NCI-H1092 treated with DMSO at 0.1 percent for 48 hours (cell line): ENCODE measurements around the gene ABCA10.

Source experiments
- DNase-seq: peaks from one replicate; lab custom pipeline; 2025; lab: John Stamatoyannopoulos, UW

ABCA10 gene

DNA sequence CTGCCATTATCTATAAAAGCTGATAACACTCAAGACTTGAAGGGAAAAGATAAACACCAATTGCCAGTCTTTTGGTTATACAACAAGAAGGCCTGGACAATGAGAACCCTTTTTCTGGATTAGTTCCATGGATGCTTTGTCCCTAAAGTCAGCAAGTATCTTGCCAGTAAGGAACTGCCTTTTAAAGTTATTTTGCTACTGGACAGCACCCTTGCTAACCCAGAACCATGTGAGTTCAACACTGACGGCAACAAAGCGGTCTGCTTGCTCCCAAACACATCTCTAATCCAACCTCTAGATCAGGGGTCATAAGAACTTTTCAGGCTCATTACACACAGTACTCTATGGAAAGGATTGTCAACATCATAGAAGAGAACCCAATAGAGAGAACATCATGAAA is 61.7 kb downstream of the ABCA10 start:
- no peak for DNase-seq

DNA sequence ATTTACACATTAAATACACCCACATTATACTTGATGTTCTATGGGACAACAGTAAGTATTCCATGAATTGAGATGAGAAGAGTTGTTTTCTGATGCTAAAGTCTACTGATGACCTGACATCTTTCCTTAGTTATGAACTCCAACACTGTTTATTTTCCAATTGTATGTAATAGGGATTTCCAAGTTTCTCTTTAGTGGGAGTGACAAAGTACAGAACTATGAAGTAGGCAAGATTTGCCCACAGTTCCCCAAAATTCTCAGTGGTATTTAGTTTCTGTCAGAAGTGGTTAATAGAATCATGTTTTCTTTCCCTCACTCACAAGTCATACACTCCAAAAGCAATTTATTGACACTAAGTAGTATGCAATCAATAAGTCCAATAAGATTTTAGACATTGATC is 64.4 kb downstream of the ABCA10 start:
- no peak for DNase-seq

DNA sequence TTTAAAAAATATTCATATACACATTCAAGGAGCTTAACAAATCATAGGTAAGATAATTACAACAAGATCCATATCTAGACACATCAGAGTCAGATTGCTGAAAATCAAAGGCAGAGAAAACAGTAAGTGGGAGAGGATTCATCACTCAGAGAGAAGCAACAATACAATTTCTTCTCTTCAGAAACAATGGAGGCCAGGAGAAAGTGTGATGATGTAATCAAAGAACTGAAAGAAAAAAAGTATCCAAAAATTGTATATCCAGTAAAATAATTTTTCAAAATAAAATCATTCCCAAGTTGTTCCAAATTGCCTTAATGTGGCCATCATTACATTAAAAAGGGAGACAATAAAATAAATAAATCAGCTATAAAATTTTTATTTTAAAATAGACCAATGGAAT is 69.2 kb downstream of the ABCA10 start:
- DNase-seq, result no peak

DNA sequence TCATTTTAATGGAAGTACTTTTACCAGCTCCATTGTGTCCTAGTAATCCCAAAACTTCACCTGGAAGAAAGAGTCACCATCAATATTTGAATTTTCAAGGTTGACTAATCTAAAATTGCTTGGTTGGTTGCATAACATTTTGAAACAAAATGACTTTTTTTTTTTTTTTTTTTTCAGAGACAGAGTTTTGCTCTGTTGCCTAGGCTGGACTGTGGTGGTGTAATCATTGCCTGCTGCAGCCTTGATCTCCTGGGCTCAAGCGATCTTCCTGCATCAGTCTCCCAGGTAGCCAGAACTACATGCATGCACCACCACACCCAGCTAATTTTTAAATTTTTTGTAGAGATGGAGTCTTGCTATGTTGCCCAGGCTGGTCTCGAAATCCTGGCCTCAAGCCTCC is 74.4 kb downstream of the ABCA10 start:
- DNase-seq, result no peak

DNA sequence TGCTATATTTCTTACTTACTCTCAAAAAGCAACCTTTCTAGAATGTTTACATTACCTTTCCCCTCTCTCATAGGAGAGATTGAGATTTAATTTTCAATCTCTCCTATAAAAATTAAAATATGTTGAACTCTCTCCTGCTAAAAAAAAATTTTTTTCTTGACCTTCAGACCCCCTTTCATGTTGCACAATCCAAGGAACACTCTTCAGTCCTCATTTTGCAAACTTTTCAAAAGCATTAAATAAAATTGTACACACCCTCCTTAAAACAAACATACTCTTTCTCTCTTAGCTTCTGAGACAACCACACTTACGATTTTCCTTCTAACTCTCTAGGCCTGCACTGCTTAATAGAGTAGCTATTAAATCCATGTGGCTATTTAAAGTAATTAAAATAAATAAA is 78.3 kb downstream of the ABCA10 start:
- DNase-seq, result no peak

DNA sequence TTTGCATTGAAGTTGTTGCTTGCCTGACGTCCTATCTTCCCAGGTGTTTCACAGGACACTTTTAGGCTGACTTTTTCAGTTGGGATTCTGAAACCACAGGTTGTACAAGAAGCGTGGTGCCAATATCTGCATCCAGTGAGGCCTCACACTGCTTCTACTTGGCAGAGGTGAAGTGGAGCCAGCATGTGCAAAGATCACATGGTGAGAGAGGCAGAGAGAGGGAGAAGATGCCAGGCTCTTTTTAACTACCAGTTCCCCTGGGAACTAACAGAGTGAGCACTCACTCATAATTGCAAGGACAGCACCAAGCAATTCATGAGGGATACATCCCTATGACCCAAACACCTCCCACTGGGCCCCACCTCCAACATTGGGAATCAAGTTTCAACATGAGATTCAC is 81.2 kb downstream of the ABCA10 start:
- no peak for DNase-seq

DNA sequence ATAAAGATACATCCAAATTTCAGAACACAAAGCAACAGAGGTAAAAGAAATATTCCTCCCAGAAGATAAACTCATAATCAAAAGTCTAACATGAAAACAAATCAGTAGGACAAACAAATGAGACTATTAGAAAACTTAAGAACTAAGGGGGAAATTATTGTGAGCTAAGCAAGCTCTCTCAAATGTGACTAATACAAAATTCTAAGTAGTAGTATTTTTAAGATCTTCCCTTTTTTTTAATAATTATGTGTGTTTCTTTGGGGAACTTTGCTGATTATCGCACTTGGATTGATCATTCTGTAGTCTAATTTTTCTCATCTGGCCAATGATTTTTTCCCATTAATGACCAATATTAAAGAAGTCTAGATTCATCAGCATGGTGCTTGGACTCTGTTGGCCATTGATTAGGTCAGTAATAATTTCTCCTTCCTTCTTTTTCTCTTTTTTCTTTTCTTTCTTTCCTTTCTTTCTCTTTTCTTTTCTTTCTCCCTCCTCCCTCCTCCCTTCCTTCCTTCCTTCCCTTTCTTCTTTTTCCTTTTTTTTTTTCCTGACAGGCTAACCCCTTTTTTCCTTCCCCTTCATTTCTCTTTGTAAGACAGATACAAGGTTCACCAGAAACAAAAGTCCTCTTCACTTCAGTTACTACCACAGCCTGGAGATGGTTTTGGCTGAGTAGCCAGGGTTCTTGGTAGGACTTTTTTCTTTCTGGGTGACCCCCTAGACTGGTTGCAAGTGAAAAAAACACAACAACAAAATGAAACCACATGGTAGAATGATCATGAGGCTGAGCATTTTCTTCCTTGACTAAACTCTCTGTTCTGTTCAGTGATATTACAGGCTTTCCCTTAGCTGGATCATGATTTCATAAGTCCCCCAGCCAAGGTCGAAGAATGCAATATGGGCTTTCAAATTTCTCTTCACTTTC is 84.0 kb downstream of the ABCA10 start:
- no peak for DNase-seq

DNA sequence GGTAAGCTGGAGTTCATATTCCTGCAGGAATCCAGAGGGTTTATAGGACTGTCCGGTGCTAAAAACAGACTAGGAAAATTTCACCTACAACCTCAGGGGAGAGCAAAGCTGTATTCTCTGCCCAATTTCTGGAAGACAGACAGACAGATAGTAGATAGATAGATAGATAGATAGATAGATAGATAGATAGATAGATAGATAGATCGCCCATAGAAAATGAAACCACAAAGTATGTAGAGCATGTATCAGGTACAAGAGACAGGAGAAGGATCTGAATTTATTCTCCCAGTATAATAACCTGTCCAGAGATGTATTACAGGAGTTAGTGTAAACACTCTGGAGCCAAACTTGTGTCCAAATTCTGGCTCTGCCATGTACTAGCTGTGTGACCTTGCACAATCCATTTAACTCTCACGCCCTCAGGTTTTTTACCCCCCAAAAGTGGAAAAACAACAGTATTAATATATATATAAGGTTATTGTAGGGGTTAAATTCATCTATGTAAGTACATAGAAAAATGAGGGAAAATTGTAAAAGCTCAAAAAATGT is 84.9 kb downstream of the ABCA10 start:
- no peak for DNase-seq

DNA sequence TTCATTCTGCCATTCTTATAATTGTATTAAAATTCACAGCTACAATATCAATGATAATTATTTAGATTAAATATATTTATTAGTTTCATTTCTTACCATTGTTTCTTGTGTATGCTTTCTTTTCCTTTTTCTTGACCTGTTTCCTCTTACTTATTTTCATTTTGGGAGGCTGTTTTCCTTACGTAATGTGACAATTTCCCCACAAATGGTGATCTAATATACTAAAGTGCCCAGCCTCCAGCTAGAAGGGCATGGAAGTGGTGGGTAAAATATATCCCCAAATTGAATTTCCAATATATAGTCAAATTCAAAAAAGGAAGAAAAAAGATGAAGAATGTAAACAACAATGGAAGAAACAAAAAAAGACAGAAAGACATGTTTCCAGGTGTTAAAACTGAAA is 85.5 kb downstream of the ABCA10 start:
- DNase-seq, result no peak

DNA sequence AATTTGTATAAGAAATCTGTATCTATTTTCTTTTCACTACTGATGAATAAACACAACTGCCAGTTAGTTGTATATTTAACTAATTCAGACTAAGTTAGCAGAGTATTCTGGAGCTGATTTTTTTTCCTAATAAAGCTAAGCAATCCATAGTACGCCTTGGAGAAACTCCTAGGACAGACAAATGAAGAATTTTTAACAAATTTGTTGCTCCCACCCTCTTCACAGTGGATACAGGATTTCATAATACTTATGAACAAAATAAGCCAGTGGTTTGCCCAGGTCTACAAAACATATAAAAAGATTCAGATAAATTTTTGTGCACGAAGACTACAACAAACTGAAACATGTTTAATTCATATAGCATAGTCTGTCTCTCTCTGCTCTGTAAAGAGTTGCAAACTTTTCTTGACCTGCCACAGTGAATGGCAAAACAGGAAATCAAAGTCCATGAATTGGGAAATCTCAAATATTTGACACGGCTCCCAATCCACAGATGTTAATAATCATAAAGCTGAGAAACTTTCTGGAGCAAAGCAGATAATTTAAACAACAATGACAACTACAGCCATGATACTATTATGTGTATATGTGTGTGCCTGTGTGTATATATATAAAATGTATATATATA is 86.3 kb downstream of the ABCA10 start:
- DNase-seq, result no peak

DNA sequence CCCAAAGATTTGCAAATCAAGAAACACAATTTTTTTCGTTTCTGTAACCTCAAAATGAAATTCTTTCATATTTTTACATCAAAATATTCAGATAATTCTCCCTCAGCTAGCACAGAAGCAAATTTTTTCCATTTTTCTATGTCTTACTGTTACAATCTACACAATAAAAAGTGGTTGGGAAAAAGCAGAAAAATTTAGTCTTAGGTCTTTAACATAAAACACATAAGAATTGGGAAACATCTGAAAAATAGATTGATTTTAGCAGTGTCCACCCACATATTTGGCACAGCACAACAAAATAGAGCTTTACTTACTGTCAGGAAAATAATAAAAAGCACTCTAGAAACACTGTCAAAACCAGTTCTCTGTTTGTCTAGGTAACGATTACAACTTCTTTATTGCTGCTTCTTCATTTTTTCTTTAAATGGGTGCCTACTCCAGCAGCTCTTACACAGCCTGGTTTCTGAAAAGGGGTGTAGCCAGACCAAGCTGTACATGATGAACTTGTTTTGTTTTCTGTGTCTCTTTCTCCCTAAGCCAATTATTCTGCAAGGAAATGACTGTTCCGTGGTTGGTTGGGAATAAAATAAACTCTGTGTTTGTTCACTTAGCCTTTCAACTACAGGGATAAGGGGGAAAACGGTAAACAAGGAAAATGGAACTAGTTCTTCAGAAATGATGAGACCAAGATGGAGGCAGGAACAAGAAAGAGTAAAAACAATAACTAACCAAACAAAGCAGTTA is 87.0 kb downstream of the ABCA10 start, which contains the start of gene ABCA6:
TSS of gene ABCA6 (minus strand) at position 465 of the 744 bp plus-strand sequence. CDS start 1,192 bp downstream, outside the sequence.
- DNase-seq, result no peak

DNA sequence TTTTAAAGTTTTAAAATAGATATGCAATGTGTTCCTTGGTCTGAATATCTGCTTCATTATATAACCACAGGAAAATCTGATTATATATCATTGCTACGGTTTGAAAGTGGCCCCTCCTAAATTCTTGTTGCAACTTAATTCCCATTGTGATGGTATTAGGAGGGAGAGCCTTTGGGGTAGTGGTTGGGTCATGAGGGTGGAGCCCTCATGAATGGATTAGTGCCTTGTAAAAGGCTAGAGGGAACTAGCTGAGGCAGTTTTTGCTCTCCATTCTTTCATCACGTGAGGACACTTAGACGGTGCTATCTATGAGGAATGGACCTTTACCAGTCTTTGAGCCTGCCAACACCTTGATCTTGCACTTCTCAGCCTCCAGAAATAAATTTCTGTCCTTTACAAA is 94.5 kb downstream of the ABCA10 start:
- no peak for DNase-seq

DNA sequence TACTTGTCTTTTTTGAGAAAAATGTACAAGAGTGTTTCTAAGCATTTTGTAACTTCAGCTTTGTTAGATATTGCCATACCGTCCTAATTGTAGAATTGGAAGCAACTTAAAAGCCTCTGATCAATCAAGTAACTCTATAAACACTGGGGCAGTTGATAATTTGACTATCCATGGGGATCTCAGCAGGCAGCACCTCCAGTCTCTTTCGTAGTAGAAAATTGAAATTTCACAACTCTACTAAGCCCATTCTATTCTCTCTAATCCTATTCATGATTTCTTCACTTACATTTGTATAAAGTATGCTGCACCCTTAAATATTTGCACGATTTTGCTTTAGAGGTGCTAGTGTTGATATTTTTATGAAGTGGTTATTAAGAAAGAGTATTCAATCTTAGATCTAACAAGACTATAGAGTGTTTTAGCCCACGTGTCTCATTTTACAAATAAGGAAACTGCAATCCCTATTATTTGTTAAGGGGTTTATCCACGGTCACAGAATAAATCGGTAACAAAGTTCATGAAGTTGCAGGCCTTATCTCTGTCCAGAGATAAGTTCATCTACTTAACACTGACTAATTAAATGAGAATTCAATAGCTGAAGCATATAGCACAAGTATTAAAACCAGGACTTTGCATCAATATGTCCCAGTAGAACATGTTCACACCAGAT is 97.9 kb downstream of the ABCA10 start:
- no peak for DNase-seq

DNA sequence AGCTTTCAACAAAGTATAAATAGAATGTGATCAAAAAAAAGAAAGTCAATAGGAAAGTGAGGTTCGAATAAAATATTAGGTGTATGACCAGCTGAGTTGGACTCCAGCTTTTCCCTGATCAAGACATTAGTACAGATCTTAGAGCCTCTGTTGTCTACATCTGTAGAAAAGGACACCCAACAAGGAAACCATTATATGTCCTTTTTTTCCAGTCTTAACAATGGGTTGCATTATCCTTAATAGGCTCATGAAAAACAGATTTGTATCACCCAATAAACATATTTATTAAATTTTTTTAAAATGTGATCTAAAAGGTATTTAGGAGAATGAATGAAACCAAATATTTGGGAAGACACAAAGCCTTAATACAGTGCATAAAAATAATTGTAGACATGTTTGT is 105.0 kb downstream of the ABCA10 start:
- DNase-seq, result no peak

DNA sequence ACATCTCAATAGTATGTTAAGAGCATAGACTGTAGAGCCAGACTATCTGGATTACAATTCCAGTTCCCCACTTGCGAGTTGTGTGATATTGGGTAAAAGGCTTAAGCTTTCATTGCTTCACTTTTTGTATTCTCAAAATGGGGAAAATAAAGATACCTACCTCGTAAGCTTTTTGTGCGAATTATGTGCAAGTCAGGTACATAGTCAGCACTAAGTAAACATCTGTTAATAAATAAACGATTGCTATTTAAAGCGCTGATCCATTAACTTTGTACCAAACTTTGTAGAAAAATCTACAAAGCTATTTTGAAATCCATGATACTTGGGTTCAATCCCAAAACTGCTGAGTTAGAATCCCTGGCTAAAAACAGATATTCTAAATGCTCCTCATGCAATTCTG is 106.6 kb downstream of the ABCA10 start:
- no peak for DNase-seq

DNA sequence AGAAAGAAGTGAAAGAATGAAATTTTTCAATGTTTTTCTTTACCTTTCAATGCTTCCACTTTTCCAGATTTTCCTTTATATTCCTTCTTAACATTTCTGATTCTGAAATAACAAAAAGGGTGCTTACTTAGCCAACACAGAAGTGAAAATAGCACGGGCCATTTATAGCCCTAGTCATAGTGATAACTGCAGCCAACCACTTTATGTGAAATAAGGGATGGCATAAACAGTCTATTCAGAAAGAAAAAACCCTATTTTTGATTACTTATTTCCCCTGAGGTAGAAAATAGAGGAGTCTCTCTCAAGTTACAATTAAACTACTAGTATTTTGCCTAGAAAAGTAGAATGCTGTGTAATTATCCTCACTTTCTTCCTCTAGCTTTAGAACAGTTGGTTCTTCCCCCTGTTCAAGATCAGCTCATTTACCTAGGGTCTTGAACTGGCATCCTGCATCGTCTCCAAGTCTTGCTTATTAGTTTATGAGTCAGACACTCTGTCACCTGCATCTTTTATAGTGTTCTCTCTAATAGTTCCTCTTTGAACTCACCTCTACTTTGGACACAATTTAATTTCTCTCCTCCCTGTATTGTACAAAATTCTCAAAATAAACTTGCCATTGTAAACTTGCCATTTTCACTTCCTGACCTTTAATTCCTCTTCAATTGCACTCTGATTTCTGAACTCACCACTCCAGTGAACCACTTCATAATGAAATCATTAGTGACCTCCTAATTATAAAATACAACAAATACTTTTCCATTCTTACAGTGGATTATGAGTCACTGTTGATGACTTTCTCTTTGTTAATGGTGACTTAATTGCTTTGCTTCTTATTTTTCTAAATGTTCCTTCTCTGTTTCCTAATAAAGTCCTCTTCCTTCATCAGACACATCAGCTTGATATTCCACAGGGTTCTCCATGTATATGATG is 110.5 kb downstream of the ABCA10 start:
- no peak for DNase-seq

DNA sequence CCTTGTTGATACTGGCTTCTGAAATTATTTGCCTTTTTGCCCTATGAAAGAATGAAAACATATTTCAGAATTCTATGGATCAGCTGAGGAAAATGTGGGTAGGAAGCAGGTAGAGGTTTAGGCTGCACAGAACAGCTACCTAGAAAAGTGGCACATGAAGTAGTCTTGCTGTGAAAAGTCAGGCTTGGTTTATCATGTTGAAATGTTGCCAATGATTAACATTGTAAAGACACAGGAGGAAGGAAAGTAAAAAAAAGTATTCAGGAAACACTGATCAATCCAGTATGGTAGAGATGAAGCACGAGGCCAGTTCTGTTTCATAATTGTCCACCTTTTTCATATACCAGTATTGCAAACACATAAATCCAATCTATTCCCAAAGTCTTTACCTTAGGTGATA is 116.8 kb downstream of the ABCA10 start:
- no peak for DNase-seq

DNA sequence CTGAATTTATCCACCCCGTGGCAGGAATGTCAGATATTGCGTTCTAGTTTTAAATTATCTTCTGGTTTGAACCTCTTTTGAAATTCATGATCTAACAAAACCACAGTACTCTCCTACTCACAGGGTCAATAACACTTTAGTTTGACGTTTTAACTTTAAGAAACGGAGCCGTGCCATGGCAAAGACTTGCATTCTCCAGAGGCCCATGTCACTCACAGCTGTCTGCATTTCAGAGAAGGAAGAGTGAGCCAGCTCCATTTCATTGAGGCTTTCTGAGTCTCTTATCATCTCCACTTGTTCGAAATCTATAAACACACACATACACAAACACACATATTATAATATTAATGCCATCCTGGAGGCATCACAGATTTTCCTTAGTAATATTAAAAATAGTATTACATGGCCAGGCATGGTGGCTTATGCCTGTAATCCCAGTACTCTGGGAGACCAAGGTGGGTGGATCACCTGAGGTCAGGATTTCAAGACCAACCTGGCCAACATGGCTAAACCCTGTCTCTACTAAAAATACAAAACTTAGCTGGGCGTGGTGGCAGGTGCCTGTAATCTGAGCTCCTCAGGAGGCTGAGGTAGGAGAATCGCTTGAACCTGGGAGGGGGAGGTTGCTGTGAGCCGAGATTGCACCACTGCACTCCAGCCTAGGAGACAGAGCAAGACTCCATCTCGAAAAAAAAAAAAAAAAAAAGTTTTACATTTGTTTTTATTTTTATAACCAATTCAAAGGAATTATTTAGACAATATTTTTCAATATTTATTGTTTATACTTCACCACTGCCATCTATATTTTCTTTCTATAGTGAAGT is 122.5 kb downstream of the ABCA10 start:
- no peak for DNase-seq

DNA sequence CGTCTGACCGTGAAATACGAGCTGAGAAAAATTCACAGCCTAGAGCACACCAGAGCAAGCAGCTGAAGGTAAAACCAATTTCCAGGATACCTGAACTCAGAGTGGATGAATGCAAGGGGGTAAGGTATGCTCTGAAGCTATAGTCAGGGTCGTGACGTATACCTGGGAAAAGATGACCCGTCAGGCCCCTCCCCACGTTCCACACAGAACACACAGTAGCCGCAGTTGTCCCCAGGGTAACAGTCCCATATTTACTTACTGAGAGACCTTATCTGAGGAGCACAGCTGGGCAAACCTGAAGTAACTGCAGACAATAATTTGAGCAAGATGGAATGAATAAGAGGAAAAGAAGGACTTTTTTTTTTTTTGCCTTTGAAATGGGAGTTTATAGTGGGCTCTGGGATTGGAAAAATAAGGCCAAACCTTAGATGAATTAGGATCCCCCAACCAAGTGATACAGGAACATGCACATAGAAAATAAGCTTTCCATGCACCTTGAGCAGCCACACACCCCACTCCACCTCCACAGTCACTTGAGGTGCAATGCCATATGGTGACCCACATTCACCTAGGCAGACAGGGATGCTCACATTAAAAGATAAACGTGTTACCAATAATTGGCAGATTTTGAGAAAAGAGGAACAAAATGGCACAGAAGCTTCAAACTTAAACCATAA is 124.9 kb downstream of the ABCA10 start:
- DNase-seq, result no peak
